ENCODE data around the gene HNRNPH1. TPM values are rescaled to one million over a fixed set of nuclear protein-coding genes. Genes with fewer than 3 reads are reported as not detected.

Gene HNRNPH1
- total RNA-seq, 1 experiment from 2014 or later = 865 TPM

- TF ChIP-seq CDX4 (CRISPR knock-in tag; IDR thresholded peaks at IDR 0.05; ENCODE audit: borderline replicate concordance) (no peak), MYBL2 (CRISPR knock-in tag; IDR thresholded peaks at IDR 0.05) (no peak), MXD4 (CRISPR knock-in tag; IDR thresholded peaks at IDR 0.05; ENCODE audit: borderline replicate concordance) (no peak), ZMAT4 (CRISPR knock-in tag; IDR thresholded peaks at IDR 0.05) (peak; percentile 73), USF2 (CRISPR knock-in tag; IDR thresholded peaks at IDR 0.05) (no peak), GABPB1 (CRISPR knock-in tag; IDR thresholded peaks at IDR 0.05) (no peak), GRHL2 (CRISPR knock-in tag; IDR thresholded peaks at IDR 0.05; ENCODE audit: insufficient replicate concordance, severe bottlenecking) (no peak), PRDM15 (CRISPR knock-in tag; IDR thresholded peaks at IDR 0.05) (no peak), MLX (CRISPR knock-in tag; IDR thresholded peaks at IDR 0.05) (no peak), PRRX2 (CRISPR knock-in tag; IDR thresholded peaks at IDR 0.05) (no peak), RORB (CRISPR knock-in tag; IDR thresholded peaks at IDR 0.05) (peak; percentile 51; the same call in 1 of the 2 replicates)
Observed at GRCh38 chr5:179612577-179613459, 10.7 kb downstream of the HNRNPH1 start (continued).

GRCh38 chr5:179610903-179611265 is 12.6 kb downstream of the HNRNPH1 start:
- TF ChIP-seq ZNF425 (CRISPR knock-in tag; conservative IDR thresholded peaks at IDR 0.05) = 0 out of 2 replicates have a peak, but pooled peaks have one; percentile 57
- TF ChIP-seq NR2C2 (CRISPR knock-in tag; IDR thresholded peaks at IDR 0.05) = no peak
- TF ChIP-seq KAT7 (CRISPR knock-in tag; IDR thresholded peaks at IDR 0.05; ENCODE audit: borderline replicate concordance) = no peak
- no peaks in the 10 kb centered on the region for H3K9me3 Mint-ChIP-seq
- ChIA-PET POLR2A (interaction anchor here (4.1 kb wide), 1 partner anchor 12 kb away, joined by 31 read pairs; the partner anchor contains the start of gene HNRNPH1), CTCF (interaction anchor here (0.8 to 1.9 kb wide), 2 partner anchors 58 to 68 kb away, joined by 3 to 8 read pairs; no protein-coding TSS in a partner anchor)
- H3K27ac Mint-ChIP-seq = peak overlapping the region; percentile 67
- H3K36me3 Mint-ChIP-seq = peaks cover 68% of the 10 kb centered on the region
- DNase-seq (ENCODE audit: low spot score) (peak; percentile 2), ATAC-seq (no peak)
- H3K27me3 Mint-ChIP-seq (ENCODE audit: low read depth) = no peaks in the 10 kb centered on the region
- no peak overlapping the region for H3K4me3 Mint-ChIP-seq
- peaks cover 7% of the 10 kb centered on the region; the same call in 1 of the 2 replicates for H3K4me1 Mint-ChIP-seq
